ENCODE data around the gene HSPA4.
"Not testable (repeated sequence)": the region's sequence is repeated elsewhere in the genome, so short reads cannot be mapped to it uniquely, and the experiment has no call there.

HSPA4 gene

GRCh38 chr5:133128066-133128465 lies 76.3 kb downstream of the HSPA4 start:
- no peak for DNase-seq

GRCh38 chr5:133129289-133129688 lies 77.5 kb downstream of the HSPA4 start:
- no peak for DNase-seq

GRCh38 chr5:133129950-133130349 lies 78.1 kb downstream of the HSPA4 start:
- DNase-seq = no peak

DNA sequence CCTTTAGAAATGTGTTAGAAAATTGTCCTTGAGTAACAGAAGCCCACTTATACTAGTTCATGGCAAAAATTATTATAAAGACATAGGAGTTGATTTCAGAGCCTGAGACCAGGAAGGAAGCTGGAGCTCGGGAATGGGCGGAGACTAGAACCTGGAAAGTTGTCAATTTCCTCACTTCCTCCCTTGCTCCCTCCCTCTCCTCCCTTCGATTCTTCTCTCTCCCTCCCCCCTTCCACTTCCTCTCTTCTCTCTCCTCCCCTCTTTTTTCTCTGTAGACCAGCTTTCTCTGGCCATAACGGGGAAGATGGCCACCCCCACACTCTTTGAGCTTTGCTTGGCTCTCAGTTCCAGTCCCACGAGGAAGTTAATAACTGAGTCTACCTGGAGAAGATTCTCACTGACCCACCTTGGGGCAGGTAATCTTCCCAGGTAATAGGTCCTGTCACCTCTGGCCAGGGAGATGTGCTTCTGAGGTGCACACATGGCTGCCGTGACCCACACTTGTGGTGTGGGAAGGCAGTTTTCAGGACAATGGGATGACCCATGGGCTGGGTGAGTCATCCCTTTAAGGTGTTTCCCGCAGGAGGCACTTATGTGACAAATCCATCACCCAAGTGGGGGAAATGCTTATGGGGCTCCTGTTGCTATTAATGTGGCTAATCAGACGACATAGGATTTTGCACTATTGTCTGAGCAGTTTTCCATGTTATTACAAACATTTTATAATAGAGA lies 78.7 kb downstream of the HSPA4 start:
- no peak for DNase-seq

DNA sequence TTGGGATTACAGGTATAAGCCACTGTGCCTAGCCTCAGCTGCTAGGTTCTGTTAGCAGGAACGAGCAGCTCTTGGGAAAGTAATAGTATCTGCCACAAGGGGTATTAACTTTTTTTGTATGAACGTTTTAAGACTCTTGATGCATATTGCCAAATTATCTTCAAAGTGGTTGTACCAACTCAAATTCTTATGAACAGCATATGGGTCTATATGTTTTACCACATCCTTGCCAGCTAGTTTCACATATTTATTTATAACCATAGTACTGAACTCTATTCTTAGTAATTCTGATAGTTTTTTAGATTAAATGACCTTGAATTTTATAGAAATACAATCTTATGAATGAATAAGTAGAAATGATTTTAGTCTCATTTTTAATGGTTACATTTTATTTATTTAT lies 80.9 kb downstream of the HSPA4 start:
- no peak for DNase-seq

DNA sequence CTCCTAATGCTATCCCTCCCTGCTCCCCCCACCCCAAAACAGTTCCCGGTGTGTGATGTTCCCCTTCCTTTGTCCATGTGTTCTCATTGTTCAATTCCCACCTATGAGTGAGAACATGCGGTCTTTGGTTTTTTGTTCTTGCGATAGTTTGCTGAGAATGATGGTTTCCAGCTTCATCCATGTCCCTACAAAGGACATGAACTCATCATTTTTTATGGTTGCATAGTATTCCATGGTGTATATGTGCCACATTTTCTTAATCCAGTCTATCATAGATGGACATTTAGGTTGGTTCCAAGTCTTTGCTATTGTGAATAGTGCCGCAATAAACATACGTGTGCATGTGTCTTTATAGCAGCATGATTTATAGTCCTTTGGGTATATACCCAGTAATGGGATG lies 81.4 kb downstream of the HSPA4 start:
- DNase-seq = not testable (repeated sequence)

DNA sequence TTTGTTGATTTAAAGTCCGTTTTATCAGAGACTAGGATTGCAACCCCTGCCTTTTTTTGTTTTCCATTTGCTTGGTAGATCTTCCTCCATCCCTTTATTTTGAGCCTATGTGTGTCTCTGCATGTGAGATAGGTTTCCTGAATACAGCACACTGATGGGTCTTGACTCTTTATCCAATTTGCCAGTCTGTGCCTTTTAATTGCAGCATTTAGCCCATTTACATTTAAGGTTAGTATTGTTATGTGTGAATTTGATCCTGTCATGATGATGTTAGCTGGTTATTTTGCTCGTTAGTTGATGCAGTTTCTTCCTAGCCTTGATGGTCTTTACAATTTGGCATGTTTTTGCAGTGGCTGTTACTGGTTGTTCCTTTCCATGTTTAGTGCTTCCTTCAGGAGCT lies 85.1 kb downstream of the HSPA4 start:
- not testable (repeated sequence) for DNase-seq

DNA sequence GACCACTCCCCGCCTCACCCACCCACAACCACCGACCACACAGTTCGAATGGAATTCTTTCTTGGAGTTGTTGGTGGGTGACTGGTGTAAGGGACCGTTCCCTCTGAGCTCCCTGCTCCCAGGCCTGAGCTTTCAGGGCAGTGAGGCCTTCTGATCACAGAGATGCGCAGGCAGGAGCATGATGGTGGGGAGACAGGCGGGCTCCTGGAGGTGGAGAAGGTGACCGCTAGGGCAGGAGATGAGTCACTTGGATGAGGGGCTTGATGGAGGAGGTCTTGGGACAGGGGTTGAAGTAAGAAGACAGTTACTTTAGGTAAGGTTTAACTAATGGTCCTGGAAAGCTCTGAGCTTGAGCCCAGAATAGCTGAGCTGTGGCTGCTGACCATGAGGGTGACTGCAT lies 88.5 kb downstream of the HSPA4 start:
- DNase-seq = no peak

DNA sequence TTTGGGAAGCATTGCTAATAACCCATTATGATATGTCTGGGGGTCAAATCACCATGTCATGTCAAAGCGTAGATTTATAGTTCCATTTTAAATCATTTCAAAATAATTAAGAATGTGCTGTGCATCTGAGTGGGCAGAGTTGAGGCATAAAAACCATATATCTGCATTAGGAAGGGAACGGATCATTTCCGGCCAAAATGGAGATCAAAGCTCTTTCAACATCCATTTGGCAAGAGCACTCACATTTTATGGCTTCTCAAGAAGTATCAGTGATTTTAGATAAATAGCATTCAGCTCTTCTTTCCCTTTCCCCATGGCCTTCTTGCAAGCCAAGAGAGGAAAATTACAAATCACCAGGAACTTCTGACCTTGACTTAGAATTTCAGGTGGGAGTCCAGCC lies 89.9 kb downstream of the HSPA4 start:
- DNase-seq = no peak

DNA sequence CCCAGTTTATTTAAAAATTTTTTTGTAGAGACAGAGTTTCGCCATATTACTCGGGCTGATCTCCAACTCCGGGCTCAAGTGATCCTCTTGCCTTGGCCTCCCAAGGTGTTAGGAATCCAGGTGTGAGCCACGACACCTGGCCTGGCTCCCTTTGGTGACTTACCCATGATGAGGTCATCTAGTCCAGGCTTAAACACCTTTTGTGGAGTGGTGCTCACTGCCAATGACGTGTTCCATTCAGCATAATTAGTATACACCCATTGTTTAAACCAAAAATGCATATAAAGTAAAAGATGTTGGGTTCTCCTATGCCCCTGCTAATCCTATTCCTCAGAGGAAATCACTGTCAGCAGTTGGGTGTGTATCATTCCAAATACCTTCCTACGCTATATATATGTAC lies 91.0 kb downstream of the HSPA4 start:
- DNase-seq = no peak

- no peak for DNase-seq
Observed at GRCh38 chr5:133144245-133144981, 92.6 kb downstream of the HSPA4 start.

DNA sequence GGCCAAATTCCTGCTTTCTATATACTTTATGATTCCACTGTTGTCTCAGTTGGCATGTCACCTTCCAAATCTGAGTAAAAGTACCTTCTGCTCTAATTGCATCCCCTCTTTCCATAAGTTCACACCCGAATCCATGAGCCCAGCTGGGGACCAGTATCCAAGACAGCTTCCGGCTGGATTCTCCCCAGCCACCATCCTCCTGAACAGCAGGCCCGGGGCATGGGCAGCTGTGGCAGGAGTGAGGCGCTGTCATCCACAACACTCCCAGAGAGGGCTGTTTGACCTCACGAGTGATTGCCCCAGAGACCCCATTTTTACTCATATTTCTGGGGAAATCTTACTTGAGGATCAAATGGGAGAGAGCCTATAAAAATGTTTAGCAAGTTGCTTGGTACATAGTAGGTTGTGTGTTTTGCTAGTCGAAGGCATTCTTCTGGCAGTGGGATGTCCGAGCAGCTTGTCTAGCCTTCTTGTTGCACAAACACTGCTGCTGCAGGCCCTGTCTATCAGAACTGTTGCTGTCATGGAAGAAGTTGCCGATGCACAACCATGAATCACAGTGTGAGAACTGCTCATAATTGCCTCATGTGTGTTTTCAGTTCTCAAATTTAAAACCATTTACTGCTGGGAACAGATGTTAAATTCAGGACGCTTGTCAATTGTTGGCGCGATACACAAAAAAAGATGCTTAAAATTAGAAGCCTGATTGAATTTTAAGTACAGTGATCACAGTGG lies 93.8 kb downstream of the HSPA4 start:
- DNase-seq = no peak

- no peak for DNase-seq
Observed at GRCh38 chr5:133147411-133147810, 95.6 kb downstream of the HSPA4 start.

DNA sequence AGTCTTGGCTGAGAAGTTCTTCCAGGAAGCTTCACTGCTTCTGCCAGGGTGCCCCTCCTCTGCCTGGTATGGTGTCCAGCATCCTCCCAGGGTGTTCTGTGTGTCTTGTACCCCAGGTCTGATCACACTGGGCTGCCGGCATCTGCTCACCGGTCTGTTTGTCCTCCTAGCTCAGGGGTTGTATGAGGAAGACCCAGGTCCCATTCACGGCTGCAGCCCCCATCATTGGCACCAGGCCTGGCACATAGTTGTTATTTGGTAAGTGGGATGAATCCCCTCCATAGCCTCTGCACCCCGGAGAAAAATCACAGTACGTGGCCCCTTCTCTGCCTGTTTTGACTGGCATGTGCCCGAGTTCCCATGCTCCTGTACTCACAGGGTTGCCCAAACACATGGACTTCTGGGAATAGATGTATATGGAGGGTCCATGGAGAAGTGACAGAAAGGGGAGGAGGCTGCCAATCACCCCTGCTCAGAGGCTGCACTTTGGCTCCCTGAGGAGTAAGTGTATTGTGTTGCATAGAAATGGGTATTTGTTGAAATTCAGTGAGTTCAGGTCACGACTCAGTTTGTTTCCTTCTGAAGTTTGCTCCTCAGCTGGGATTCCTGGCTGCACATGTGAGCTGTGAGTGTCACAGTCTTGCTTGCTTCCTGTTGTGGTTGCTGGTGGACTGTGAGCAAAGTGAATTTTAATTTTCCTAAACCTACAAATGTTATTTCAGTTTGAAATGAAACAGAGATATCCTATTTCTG lies 96.2 kb downstream of the HSPA4 start:
- no peak for DNase-seq

DNA sequence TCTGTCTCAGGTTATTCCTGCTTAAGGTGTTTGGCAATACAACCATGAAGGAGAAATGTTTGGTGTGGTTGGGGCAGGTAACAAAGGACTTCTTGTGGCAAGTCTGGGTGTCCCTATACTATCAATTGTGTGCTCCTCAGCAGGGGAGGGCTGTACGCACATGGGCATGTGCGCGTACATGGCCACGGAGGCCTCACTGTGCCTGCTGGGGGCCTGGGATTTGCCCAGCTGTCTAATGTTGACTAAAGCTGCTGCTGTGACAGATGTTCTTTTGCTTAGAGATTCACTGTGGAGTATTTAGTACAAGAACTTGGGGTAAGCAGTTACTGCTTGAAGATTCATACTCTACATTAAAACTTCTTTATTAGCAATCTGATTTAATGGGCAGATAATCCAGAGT lies 97.5 kb downstream of the HSPA4 start:
- DNase-seq = no peak

- DNase-seq = no peak
Observed at GRCh38 chr5:133150909-133151544, 99.2 kb downstream of the HSPA4 start.

DNA sequence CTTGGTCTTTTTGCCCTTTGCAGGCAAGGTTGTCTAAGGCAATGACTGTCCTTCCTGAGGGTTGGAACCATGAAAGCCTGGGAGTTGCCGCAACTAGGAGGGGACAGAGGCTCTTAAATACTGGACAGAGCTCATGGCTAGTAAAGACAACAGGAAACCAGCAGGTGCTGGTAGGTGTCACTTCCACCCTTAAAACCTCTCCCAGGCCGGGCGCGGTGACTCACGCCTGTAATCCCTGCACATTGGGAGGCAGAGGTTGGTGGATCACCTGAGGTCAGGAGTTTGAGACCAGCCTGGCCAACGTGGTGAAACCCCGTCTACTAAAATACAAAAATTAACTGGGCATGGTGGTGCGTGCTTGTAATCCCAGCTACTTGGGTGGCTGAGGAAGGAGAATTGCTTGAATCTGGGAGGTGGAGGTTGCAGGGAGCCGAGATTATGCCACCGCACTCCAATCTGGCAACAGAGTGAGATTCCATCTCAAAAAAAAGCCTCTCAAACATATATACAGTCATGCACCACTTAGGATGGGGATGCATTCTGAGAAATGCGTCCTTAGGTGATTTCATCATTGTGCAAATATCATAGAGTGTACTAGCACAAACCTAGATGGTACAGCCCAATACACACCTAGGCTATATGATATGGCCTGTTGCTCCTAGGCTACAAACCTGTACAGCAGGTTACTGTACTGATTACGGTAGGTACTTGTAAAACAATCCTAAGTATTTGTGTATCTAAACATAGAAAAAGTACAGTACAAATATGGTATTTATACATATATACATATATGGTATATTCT lies 102.7 kb downstream of the HSPA4 start:
- no peak for DNase-seq

DNA sequence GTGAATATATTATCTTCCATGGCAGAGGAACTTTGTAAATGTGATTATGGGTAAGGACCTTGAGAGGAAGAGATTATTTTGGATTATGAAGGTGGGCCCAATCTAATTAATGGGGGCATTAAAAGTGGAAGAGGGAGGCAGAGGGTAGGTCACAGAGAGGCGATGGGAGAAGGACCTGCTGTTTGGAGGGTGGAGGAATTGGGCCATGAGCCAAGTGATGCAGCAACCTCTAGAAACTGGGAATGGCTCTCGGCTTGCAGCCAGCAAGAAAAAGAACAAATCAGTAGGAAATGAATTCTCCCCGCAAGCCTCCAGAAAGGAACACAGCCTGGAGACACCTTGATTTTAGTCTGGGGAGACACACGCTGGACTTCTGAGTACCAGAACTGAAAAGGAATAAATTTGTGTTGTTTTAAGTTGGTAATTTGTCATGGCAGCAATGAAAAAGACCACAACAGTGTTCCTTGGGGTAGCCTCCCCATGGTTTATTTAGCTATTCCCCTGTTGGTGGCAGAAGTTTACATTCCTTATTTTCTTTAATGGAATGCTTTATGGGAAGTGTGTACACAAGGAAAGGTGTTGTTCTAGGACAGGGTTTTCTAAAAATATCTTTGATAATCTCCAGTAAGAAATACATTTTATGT lies 103.6 kb downstream of the HSPA4 start:
- no peak for DNase-seq
